Measurements from ENCODE around the gene GALNTL6. TPM values are rescaled to one million over a fixed set of nuclear protein-coding genes. Genes with fewer than 3 reads are reported as not detected.
"Not testable (repeated sequence)": the region's sequence is repeated elsewhere in the genome, so short reads cannot be mapped to it uniquely, and the experiment has no call there.

Gene GALNTL6
- total RNA-seq, 1 donor from 2014 or later: 0.10 TPM

DNA sequence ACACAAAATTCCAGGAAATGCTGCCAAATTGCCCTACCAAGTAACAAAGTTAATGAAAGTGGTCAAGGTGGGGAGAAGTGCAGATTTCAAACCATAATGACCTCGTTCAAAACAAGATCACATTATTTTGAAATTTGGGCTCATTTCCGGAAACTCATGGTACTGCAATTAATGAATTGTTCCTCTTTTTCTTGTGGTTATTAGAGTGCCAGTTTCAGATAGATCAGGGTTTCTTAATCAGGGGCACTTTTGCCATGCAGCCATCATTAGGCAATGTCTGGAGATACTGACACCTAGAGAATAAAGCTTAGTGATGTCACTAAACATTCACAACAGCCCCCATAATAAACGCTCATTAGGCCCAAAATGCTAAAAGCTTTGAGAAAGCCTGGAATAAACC is 973.9 kb downstream of the GALNTL6 start:
- TF ChIP-seq, protein P1, sequence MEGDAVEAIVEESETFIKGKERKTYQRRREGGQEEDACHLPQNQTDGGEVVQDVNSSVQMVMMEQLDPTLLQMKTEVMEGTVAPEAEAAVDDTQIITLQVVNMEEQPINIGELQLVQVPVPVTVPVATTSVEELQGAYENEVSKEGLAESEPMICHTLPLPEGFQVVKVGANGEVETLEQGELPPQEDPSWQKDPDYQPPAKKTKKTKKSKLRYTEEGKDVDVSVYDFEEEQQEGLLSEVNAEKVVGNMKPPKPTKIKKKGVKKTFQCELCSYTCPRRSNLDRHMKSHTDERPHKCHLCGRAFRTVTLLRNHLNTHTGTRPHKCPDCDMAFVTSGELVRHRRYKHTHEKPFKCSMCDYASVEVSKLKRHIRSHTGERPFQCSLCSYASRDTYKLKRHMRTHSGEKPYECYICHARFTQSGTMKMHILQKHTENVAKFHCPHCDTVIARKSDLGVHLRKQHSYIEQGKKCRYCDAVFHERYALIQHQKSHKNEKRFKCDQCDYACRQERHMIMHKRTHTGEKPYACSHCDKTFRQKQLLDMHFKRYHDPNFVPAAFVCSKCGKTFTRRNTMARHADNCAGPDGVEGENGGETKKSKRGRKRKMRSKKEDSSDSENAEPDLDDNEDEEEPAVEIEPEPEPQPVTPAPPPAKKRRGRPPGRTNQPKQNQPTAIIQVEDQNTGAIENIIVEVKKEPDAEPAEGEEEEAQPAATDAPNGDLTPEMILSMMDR (IDR thresholded peaks at IDR 0.05; ENCODE audit: unreplicated experiment): no peak
- H3K27me3 Mint-ChIP-seq (ENCODE audit: unreplicated experiment): no peaks in the 10 kb centered on the region
- H3K4me3 Mint-ChIP-seq (ENCODE audit: unreplicated experiment): no peak overlapping the region
- H3K27ac Mint-ChIP-seq (ENCODE audit: unreplicated experiment): no peak overlapping the region
- no peaks in the 10 kb centered on the region for H3K36me3 Mint-ChIP-seq (ENCODE audit: low read depth, unreplicated experiment)
- DNase-seq (ENCODE audit: low spot score): no peak
- no peaks in the 10 kb centered on the region for H3K9me3 Mint-ChIP-seq (ENCODE audit: unreplicated experiment)
- peaks cover 7% of the 10 kb centered on the region for H3K4me1 Mint-ChIP-seq (ENCODE audit: unreplicated experiment)

DNA sequence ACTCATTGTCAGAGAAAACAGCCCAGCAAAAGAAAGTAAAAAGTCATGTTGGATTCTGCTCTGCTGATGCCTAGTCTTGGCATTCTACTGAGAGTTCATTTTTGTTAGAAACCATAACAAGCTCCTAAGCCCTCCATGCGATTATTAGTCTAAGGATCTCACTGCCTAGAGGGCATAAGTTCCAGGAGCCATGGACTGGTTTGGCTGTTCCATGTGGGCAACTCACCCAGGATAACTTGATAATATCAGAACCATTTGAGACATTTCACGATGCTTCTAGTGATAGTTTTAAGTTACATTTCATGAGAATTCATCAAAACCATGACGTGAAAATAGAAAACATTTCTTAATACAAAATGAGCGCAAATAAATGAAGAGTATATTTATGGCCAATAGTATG is 978.6 kb downstream of the GALNTL6 start:
- Mint-ChIP-seq H3K4me1 (ENCODE audit: unreplicated experiment) (no peaks in the 10 kb centered on the region), H3K27me3 (ENCODE audit: unreplicated experiment) (no peaks in the 10 kb centered on the region), H3K27ac (ENCODE audit: unreplicated experiment) (no peak overlapping the region), H3K36me3 (ENCODE audit: low read depth, unreplicated experiment) (no peaks in the 10 kb centered on the region), H3K9me3 (ENCODE audit: unreplicated experiment) (no peaks in the 10 kb centered on the region), H3K4me3 (ENCODE audit: unreplicated experiment) (no peak overlapping the region)
- TF ChIP-seq, protein P1 (IDR thresholded peaks at IDR 0.05; ENCODE audit: unreplicated experiment): no peak
- no peak for DNase-seq (ENCODE audit: low spot score)

DNA sequence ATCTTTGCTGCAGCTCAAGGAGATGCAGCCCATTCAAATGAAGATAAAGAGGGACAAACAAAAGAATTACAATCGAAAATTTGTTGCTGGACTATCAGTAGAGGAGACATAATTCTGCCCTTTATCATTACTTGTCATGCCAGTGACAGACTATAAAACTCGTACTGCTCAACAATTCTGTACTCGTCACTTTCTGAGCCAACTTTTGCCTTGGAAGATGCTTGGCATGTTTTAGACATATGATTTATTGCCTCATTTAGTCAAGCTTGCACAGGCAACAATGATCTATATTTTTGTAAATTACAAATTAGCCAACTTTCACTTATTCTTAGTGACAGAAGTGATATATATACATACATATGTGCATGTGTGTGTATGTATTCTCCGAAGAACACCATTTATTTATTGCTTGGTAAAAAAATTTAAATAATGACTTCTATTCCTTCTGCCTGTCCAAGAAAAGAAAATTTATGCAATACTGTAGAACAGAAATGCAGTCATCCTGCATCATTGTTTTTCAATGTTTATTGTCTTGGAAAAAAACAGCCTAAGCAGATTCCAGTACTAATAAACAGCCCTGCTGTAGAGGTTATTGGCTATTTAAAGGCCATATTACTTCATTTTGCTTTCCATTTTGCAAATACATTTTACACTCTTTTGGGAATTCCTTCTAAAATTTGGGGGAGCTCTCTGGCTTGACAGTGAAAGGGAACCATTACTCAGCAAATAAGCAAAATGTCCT is 980.5 kb downstream of the GALNTL6 start:
- Mint-ChIP-seq H3K27ac (ENCODE audit: unreplicated experiment) (no peak overlapping the region), H3K4me1 (ENCODE audit: unreplicated experiment) (no peaks in the 10 kb centered on the region), H3K9me3 (ENCODE audit: unreplicated experiment) (no peaks in the 10 kb centered on the region), H3K4me3 (ENCODE audit: unreplicated experiment) (no peak overlapping the region), H3K27me3 (ENCODE audit: unreplicated experiment) (no peaks in the 10 kb centered on the region), H3K36me3 (ENCODE audit: low read depth, unreplicated experiment) (no peaks in the 10 kb centered on the region)
- TF ChIP-seq, protein P1 (IDR thresholded peaks at IDR 0.05; ENCODE audit: unreplicated experiment): no peak
- DNase-seq (ENCODE audit: low spot score): no peak

DNA sequence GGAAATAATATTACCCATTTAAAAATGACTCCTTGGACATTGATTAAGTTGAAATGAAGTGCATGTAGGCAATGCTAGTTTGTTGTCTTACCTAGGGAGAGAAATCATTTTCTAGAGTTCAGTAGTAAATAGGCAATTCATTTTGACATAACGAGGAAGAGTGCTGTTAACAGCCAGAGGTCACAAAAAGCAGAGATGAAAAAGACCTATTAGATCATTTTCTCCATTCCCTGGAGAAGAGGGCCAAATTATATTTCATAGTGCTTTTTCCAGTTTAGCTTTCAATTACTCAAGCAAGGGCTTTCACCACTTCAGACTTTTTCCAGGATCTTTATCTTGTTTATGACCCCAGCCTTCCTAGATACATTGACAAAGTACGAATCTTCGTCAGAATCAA is 981.1 kb downstream of the GALNTL6 start:
- DNase-seq (ENCODE audit: low spot score): no peak
- no peaks in the 10 kb centered on the region for H3K9me3 Mint-ChIP-seq (ENCODE audit: unreplicated experiment)
- TF ChIP-seq, protein P1 (IDR thresholded peaks at IDR 0.05; ENCODE audit: unreplicated experiment): no peak
- H3K27ac Mint-ChIP-seq (ENCODE audit: unreplicated experiment): no peak overlapping the region
- H3K27me3 Mint-ChIP-seq (ENCODE audit: unreplicated experiment): no peaks in the 10 kb centered on the region
- H3K36me3 Mint-ChIP-seq (ENCODE audit: low read depth, unreplicated experiment): no peaks in the 10 kb centered on the region
- no peaks in the 10 kb centered on the region for H3K4me1 Mint-ChIP-seq (ENCODE audit: unreplicated experiment)
- no peak overlapping the region for H3K4me3 Mint-ChIP-seq (ENCODE audit: unreplicated experiment)

DNA sequence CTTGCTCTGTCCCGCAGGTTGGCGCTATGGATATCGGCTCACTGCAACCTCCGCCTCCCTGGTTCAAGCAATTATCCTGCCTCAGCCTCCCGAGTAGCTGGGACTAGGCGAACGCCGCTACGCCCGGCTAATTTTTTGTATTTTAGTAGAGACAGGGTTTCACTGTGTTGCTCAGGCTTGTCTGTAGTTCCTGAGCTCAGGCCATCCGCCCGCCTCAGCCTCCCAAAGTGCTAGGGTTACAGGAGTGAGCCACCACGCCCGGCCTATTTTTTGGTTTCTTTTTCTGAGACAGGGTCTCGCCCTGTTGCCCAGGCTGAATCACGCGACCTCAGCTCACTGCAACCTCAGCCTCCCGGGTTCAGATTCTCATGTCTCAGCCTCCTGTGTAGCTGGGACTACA is 984.1 kb downstream of the GALNTL6 start:
- H3K4me1 Mint-ChIP-seq (ENCODE audit: unreplicated experiment); H3K4me3 Mint-ChIP-seq (ENCODE audit: unreplicated experiment); H3K27me3 Mint-ChIP-seq (ENCODE audit: unreplicated experiment); DNase-seq (ENCODE audit: low spot score); H3K36me3 Mint-ChIP-seq (ENCODE audit: low read depth, unreplicated experiment); H3K27ac Mint-ChIP-seq (ENCODE audit: unreplicated experiment); H3K9me3 Mint-ChIP-seq (ENCODE audit: unreplicated experiment): not testable (repeated sequence)
